Measurements from ENCODE around the gene SCFD1.

GRCh38 chr14:30651937-30652336 is 29.8 kb downstream of the SCFD1 start:
- no peak for TF ChIP-seq CTCF (IDR thresholded peaks at IDR 0.05; ENCODE audit: low read length)
- TF ChIP-seq EZH2 (optimal IDR thresholded peaks at IDR 0.05; ENCODE audit: low read depth, low read length): no peak
